Activated T-cell treated with anti-CD3 and anti-CD28 coated beads, Interleukin-2, amount 50 U/mL, for 24 hours (primary cell): Measurements from ENCODE around the gene CC2D2B.
A peak's percentile ranks its signal among the peaks of the same experiment; 100 is the strongest.
"Not testable (repeated sequence)": the region's sequence is repeated elsewhere in the genome, so short reads cannot be mapped to it uniquely, and the experiment has no call there.

Experiments used
- DNase-seq: peaks from one replicate; pipeline ENCODE4 v3.0.0-alpha.2; 2020
- H3K27ac Mint-ChIP-seq: 2 replicates; pipeline ENCODE4 v1.8.0; 2020; ENCODE audit warnings: mild to moderate bottlenecking, mixed read lengths
- H3K27me3 Mint-ChIP-seq: 2 replicates; pipeline ENCODE4 v1.8.0; 2020; ENCODE audit warnings: mixed read lengths
- H3K36me3 Mint-ChIP-seq: 2 replicates; pipeline ENCODE4 v1.8.0; 2020; ENCODE audit warnings: low read depth, mixed read lengths
- H3K4me1 Mint-ChIP-seq: 2 replicates; pipeline ENCODE4 v1.8.0; 2020; ENCODE audit warnings: low read depth, mixed read lengths
- H3K4me3 Mint-ChIP-seq: 2 replicates; pipeline ENCODE4 v1.8.0; 2020; ENCODE audit warnings: mild to moderate bottlenecking, moderate library complexity, mixed read lengths
- H3K9me3 Mint-ChIP-seq: 2 replicates; pipeline ENCODE4 v1.8.0; 2020; ENCODE audit warnings: mixed read lengths

Gene CC2D2B

GRCh38 chr10:95877881-95878280 is 29.9 kb upstream of the CC2D2B start:
- Mint-ChIP-seq H3K4me3 (no peak overlapping the region), H3K36me3 (peaks cover 64% of the 10 kb centered on the region), H3K27me3 (no peaks in the 10 kb centered on the region), H3K4me1 (no peaks in the 10 kb centered on the region), H3K27ac (no peak overlapping the region), H3K9me3 (no peaks in the 10 kb centered on the region)
- no peak for DNase-seq

DNA sequence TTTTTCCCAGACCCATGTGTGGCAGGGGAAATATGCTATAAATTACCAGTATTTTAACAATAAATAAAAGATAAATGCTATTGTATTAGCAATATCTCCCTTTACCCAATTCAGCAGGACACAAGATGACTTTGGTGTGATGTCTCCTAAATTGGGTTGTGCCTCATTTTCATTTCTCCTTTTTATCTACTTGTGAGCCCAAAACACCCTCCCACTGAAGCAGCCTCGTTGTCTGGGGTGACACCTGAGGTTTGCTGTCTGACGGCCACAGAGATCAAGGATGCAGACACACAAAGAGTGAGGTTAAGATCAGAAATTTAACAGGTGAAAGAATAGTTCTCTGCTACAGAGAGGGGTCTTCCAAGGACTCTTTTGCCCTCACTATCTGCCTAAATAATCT is 27.1 kb upstream of the CC2D2B start:
- Mint-ChIP-seq H3K27me3 (no peaks in the 10 kb centered on the region), H3K36me3 (peaks cover 47% of the 10 kb centered on the region), H3K27ac (no peak overlapping the region), H3K9me3 (no peaks in the 10 kb centered on the region), H3K4me1 (no peaks in the 10 kb centered on the region), H3K4me3 (no peak overlapping the region)
- DNase-seq = no peak

DNA sequence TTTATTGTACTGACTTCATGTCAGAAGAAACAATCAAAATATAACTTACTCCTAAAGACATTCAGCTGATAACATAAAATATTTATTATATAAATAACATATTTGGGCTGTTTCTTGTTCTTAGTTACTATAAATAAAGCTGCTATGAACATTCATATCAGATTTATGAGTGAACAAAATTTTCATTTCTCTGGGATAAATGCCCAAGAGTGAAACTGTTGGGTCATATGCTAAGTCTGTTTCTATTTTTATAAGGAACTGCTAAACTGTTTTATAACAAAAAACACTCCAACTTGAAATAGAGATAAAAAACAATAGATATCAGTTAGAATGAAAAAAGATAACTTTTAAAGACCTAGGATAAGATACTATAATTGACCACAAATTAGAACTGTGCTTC is 26.5 kb upstream of the CC2D2B start:
- H3K4me3 Mint-ChIP-seq = no peak overlapping the region
- no peaks in the 10 kb centered on the region for H3K9me3 Mint-ChIP-seq
- no peak overlapping the region for H3K27ac Mint-ChIP-seq
- no peak for DNase-seq
- no peaks in the 10 kb centered on the region for H3K27me3 Mint-ChIP-seq
- H3K4me1 Mint-ChIP-seq = no peaks in the 10 kb centered on the region
- peaks cover 45% of the 10 kb centered on the region for H3K36me3 Mint-ChIP-seq

- peaks cover 73% of the 10 kb centered on the region for H3K36me3 Mint-ChIP-seq
These were observed 17.9 kb upstream of the CC2D2B start for GRCh38 chr10:95889830-95890229.

GRCh38 chr10:95896071-95896850 is 11.5 kb upstream of the CC2D2B start:
- Mint-ChIP-seq H3K4me3 (no peak overlapping the region), H3K27me3 (no peaks in the 10 kb centered on the region), H3K4me1 (no peaks in the 10 kb centered on the region), H3K36me3 (peaks cover 89% of the 10 kb centered on the region), H3K9me3 (no peaks in the 10 kb centered on the region), H3K27ac (no peak overlapping the region)
- DNase-seq = no peak

More at GRCh38 chr10:95889830-95890229, 17.9 kb upstream of the CC2D2B start:
- no peak overlapping the region for H3K4me3 Mint-ChIP-seq
- H3K27me3 Mint-ChIP-seq = no peaks in the 10 kb centered on the region
- H3K4me1 Mint-ChIP-seq = no peaks in the 10 kb centered on the region
- no peak overlapping the region for H3K27ac Mint-ChIP-seq
- no peak for DNase-seq
- no peaks in the 10 kb centered on the region for H3K9me3 Mint-ChIP-seq

DNA sequence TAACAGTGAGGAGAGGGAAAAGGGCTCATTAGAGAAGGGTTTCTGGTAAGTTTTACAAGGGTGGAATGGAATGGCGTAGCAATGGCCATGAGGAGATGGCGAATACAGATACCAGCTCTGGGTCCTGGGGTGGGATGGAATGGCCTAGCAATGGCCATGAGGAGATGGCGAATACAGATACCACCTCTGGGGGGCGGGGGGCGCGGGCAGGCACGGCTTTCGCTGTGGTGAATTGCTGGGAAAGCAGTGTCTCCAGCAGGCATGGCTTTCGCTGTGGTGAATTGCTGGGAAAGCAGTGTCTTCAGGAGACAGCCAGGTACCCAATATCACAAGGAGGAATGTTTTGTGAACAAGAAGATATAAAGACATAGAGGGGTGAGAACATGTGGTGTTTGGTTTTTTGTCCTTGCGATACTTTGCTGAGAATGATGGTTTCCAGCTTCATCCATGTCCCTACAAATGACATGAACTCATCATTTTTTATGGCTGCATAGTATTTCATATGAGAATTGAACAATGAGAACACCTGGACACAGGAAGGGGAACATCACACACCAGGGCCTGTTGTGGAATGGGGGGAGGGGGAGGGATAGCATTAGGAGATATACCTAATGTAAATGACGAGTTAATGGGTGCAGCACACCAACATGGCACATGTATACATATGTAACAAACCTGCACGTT is 1.7 kb upstream of the CC2D2B start:
- H3K27me3 Mint-ChIP-seq, H3K27ac Mint-ChIP-seq, H3K9me3 Mint-ChIP-seq, DNase-seq: not testable (repeated sequence)
- H3K4me3 Mint-ChIP-seq = peak overlapping the region; percentile 28
- peaks cover 16% of the 10 kb centered on the region for H3K4me1 Mint-ChIP-seq
- peaks cover 14% of the 10 kb centered on the region for H3K36me3 Mint-ChIP-seq

- H3K27ac Mint-ChIP-seq = peak overlapping the region; percentile 96
- no peaks in the 10 kb centered on the region for H3K9me3 Mint-ChIP-seq
- peak; percentile 54 for DNase-seq
- peaks cover 16% of the 10 kb centered on the region for H3K4me1 Mint-ChIP-seq
- H3K27me3 Mint-ChIP-seq = no peaks in the 10 kb centered on the region
- peaks cover 14% of the 10 kb centered on the region for H3K36me3 Mint-ChIP-seq
- H3K4me3 Mint-ChIP-seq = peak overlapping the region; percentile 93
These were observed 909 bp upstream of the CC2D2B start for GRCh38 chr10:95906677-95907455.

DNA sequence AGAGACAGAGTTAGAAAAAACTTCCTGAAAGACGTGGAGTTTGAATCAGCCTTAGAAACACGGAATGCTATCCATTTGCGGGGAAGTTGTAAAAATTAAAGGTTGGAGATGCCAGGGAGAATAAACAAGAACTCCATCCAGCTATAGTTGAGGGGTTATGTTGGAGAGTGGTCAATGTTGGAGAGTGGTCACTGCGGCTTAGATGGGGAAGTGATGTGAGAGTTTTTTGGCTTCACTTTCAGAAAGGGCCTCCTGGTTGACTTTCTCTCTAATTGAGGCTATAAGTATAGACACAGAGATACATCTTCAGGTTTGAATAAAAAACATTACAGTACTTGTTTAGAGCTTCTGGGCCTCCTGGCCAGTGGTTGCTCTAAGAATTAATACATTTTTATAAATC is 675 bp downstream of the CC2D2B start:
- peaks cover 14% of the 10 kb centered on the region for H3K36me3 Mint-ChIP-seq
- no peak overlapping the region for H3K27ac Mint-ChIP-seq
- no peaks in the 10 kb centered on the region for H3K9me3 Mint-ChIP-seq

DNA sequence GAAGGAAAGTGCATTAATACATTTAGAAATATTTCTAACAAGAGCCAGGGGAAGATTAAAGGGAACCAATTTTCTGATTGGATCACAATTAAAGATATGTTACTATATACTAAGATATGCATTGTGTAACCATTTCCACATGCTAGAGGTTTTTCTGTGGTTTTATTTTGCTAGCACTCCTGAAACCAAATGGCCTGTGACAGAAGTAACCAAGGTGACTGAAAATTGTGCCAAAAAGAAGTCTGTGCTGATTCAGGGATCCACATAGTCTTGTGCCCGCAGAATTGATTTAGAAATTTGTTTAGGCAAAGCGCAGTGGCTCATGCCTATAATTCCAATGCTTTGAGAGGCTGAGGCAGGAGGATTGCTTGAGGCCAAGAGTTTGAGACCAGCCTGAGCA is 1.8 kb downstream of the CC2D2B start:
- Mint-ChIP-seq H3K4me3 (no peak overlapping the region), H3K36me3 (peaks cover 14% of the 10 kb centered on the region), H3K27ac (no peak overlapping the region), H3K27me3 (peaks cover 2% of the 10 kb centered on the region), H3K9me3 (no peaks in the 10 kb centered on the region), H3K4me1 (peaks cover 16% of the 10 kb centered on the region)
- DNase-seq = no peak

More for the DNA sequence above, 675 bp downstream of the CC2D2B start:
- no peaks in the 10 kb centered on the region for H3K27me3 Mint-ChIP-seq
- DNase-seq = no peak
- H3K4me3 Mint-ChIP-seq = peak overlapping the region; percentile 54
- peaks cover 16% of the 10 kb centered on the region for H3K4me1 Mint-ChIP-seq

DNA sequence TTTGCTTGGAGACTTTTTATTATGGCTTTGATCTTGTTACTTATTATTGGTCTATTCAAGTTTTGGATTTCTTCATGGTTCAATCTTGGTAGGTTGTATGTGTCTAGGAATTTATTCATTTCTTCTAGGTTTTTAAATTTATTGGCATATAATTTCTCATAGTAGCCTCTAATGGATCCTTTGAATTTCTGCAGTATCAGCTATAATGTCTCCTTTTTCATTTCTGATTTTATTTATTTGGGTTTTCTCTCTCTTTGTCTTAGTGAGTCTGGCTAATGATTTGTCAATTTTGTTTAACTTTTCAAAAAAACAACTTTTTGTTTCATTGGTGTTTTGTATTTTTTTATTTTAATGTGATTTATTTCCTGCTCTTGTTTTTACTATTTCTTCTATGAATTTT is 8.3 kb downstream of the CC2D2B start:
- H3K36me3 Mint-ChIP-seq, H3K27ac Mint-ChIP-seq, DNase-seq, H3K4me1 Mint-ChIP-seq, H3K4me3 Mint-ChIP-seq, H3K9me3 Mint-ChIP-seq: not testable (repeated sequence)
- peaks cover 19% of the 10 kb centered on the region for H3K27me3 Mint-ChIP-seq

DNA sequence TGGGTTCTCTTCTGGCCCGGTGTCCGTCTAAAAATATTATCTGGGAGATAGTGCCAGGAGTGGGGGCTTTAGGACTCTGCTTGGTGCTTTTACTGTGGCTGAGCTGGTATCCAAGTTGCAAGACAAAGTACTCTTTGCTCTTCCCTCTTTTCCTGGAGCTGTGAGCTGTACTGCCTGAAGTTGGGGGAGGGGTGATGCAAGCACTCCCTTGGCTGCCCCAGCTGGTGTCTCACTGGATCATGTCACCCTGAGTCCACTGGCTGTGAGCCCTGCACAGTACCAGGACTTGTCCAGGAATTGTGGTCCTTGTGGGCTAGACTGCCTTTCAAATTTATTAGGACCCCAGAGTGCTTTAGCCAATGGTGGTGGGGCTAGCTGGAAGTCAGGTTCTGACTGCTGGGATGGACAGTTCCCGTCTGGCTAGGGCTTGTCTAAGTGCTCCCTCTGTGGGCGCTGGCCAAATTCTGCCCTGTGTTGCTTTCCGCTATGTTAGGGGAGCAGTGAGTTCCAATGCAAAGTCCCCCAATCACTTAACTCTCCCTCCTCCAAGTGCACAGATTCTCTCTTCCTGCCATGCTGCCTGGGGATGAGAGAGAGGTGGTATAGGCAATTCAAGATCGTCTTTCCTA is 13.1 kb downstream of the CC2D2B start:
- DNase-seq = no peak
- Mint-ChIP-seq H3K27ac (no peak overlapping the region), H3K9me3 (no peaks in the 10 kb centered on the region), H3K27me3 (peaks cover 21% of the 10 kb centered on the region), H3K4me1 (no peaks in the 10 kb centered on the region), H3K36me3 (no peaks in the 10 kb centered on the region), H3K4me3 (no peak overlapping the region)

- Mint-ChIP-seq H3K9me3 (no peaks in the 10 kb centered on the region), H3K4me3 (no peak overlapping the region)
These were observed 17.3 kb downstream of the CC2D2B start for GRCh38 chr10:95925033-95925432.

DNA sequence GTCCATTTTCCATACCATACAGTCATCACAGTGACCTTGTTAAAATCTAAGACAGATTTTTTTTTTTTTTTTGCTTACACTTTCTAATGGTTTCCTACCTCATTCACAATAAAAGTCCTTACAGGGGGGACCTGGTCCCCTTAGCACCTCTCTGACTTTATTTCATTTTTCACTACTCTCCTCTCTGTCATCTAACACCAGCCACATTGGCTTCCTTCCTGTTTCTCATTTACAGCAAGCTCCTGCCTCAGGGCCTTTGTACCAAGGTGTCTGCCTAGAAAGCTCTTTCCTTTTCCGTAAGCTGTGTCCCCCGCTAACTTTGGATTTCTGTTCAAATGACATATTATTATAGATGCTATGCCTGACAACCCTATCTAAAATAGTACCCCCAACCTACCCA is 27.7 kb downstream of the CC2D2B start:
- no peak overlapping the region for H3K4me3 Mint-ChIP-seq
- DNase-seq = no peak
- peaks cover 4% of the 10 kb centered on the region for H3K9me3 Mint-ChIP-seq
- H3K27me3 Mint-ChIP-seq = peaks cover 48% of the 10 kb centered on the region
- H3K36me3 Mint-ChIP-seq = no peaks in the 10 kb centered on the region
- H3K4me1 Mint-ChIP-seq = no peaks in the 10 kb centered on the region
- no peak overlapping the region for H3K27ac Mint-ChIP-seq

More at GRCh38 chr10:95925033-95925432, 17.3 kb downstream of the CC2D2B start:
- H3K4me1 Mint-ChIP-seq = no peaks in the 10 kb centered on the region
- no peak overlapping the region for H3K27ac Mint-ChIP-seq
- peaks cover 26% of the 10 kb centered on the region for H3K27me3 Mint-ChIP-seq
- DNase-seq = no peak
- no peaks in the 10 kb centered on the region for H3K36me3 Mint-ChIP-seq

DNA sequence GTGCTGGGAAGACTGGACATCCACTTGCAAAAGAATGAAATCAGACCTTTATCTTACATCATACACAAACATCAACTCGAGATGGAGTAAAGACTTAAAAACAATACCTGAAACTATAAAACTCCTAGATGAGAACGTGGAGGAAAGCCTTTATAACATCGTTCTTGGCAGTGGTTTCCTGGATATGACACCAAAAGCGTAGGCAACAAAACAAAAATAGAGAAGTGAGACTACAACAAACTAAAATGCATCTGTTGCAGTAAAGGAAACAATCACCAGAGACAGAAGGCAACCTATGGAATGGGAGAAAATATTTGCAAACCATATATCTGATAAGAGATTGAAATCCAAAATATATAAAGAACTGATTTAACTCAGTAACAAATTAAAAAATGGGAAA is 33.3 kb downstream of the CC2D2B start:
- no peak overlapping the region for H3K27ac Mint-ChIP-seq
- H3K36me3 Mint-ChIP-seq = no peaks in the 10 kb centered on the region
- no peaks in the 10 kb centered on the region for H3K4me1 Mint-ChIP-seq
- peaks cover 11% of the 10 kb centered on the region for H3K9me3 Mint-ChIP-seq
- peaks cover 21% of the 10 kb centered on the region for H3K27me3 Mint-ChIP-seq
- no peak overlapping the region for H3K4me3 Mint-ChIP-seq
- no peak for DNase-seq
